GM12892 (cell line): ENCODE results near the gene MACROD2.

Experiments used
- DNase-seq: peaks from one replicate; pipeline ENCODE4 v3.0.0; 2011; ENCODE audit not compliant: insufficient read length
- FAIRE-seq: peaks from 2 replicates; lab custom pipeline; 2011; peaks lifted over from hg19 to GRCh38; lab: Jason Lieb, UNC
- POLR2A ChIP-seq: IDR thresholded peaks from 2 replicates; pipeline ENCODE4 v1.6.1; 2011; ENCODE audit warnings: low read depth, low read length, control low read depth
- POLR2AphosphoS5 ChIP-seq: IDR thresholded peaks from 2 replicates; pipeline ENCODE4 v1.6.1; 2011; ENCODE audit warnings: low read depth, low read length, control low read depth
- TAF1 ChIP-seq: IDR thresholded peaks from 2 replicates; pipeline ENCODE4 v1.6.1; 2011; ENCODE audit warnings: low read depth, mild to moderate bottlenecking, control low read depth, low read length, borderline replicate concordance

Gene MACROD2

GRCh38 chr20:15700147-15700765, 1704.9 kb downstream of the MACROD2 start:
- TF ChIP-seq POLR2A, result no peak
- TF ChIP-seq POLR2AphosphoS5, result no peak
- TF ChIP-seq TAF1, result no peak
- no peak for FAIRE-seq
- DNase-seq, result no peak

DNA sequence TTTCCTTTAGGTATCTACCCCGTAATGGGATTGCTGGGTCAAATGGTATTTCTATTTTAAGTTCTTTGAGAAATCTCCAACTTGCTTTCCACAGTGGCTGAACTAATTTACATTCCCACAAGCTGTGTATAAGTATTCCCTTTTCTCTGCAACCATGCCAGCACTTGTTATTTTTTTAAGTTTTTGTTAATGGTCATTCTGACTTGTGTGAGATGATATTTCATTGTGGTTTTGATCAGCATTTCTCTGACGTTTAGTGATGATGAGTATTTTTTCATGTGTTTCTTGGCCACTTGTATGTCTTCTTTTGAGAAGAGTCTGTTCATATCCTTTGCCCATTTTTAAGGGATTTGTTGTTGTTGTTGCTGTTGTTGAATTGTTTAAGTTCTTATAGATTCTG, 1706.8 kb downstream of the MACROD2 start:
- no peak for TF ChIP-seq TAF1
- TF ChIP-seq POLR2AphosphoS5, result no peak
- TF ChIP-seq POLR2A, result no peak
- no peak for FAIRE-seq
- no peak for DNase-seq

GRCh38 chr20:15703171-15703911, 1708.0 kb downstream of the MACROD2 start:
- no peak for DNase-seq
- TF ChIP-seq POLR2A (no peak), POLR2AphosphoS5 (no peak), TAF1 (no peak)
- FAIRE-seq, result no peak

DNA sequence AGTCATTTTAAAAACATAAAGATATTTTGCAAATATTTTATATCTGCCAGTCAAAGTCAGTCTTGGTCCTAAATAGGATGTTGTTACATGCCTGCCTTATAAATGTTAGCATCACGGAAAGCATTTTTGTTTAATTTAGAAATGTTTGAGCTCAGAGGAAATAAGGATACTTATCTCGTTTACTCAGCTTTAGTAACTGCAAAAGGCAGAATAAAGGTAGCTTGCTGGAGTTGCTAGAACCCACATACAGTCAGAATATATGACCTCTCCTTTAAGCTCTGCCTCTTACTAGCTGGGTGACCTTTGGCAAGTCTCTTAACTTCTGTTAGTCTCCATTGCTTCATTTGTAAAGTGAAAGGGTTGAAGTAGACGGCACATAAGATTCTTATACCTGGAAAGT, 1710.7 kb downstream of the MACROD2 start:
- TF ChIP-seq TAF1, result no peak
- no peak for TF ChIP-seq POLR2AphosphoS5
- no peak for TF ChIP-seq POLR2A
- no peak for FAIRE-seq
- no peak for DNase-seq

DNA sequence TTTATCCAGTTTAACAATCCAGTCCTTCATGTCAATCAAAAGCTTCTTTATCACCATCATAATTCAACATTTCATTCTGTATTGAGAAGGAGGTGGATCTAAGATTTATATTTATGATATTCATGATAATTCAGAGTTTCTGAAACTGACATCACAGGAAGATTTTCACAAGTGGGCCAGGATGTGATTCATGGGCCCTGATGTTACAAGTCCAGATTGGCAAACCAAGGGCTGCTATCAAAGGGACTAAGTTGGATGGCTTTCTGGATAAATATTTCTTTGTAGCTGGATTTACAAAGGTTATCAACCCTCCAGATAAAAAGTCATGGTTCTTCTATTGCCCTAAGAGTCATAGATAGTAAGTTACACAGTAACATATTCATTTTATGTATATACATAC, 1711.4 kb downstream of the MACROD2 start:
- no peak for DNase-seq
- no peak for FAIRE-seq
- TF ChIP-seq POLR2A, result no peak
- no peak for TF ChIP-seq TAF1
- TF ChIP-seq POLR2AphosphoS5, result no peak

GRCh38 chr20:15708984-15709598, 1713.8 kb downstream of the MACROD2 start:
- TF ChIP-seq TAF1 (no peak), POLR2A (no peak), POLR2AphosphoS5 (no peak)
- peak; percentile 79 for FAIRE-seq
- DNase-seq, result peak; percentile 37

GRCh38 chr20:15710636-15711035, 1715.3 kb downstream of the MACROD2 start:
- TF ChIP-seq POLR2AphosphoS5 (no peak), TAF1 (no peak), POLR2A (no peak)
- no peak for DNase-seq
- FAIRE-seq, result no peak

DNA sequence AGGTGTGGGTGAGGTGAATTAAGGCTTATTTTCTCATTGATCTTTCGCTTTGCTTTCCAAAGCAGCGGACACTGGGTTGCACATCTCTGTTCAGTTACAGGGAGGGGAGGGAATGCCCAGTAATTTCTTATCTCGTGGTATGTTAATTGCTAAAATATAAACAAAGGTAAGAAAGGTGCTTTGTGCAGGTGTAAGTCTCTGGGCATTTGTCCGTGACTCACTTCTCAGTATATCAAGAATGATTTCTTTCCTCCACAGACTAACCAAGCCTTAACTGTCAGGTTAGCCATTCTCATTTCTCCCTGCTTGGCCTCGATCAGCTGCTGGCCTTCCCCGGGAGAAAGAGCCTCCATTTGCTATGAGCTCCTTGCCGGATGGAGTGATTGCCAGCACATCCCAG, 1715.9 kb downstream of the MACROD2 start:
- FAIRE-seq (no peak), DNase-seq (no peak)
- no peak for TF ChIP-seq POLR2AphosphoS5
- TF ChIP-seq POLR2A, result no peak
- no peak for TF ChIP-seq TAF1

GRCh38 chr20:15716256-15716655, 1720.9 kb downstream of the MACROD2 start:
- TF ChIP-seq TAF1 (no peak), POLR2AphosphoS5 (no peak), POLR2A (no peak)
- FAIRE-seq, result no peak

DNA sequence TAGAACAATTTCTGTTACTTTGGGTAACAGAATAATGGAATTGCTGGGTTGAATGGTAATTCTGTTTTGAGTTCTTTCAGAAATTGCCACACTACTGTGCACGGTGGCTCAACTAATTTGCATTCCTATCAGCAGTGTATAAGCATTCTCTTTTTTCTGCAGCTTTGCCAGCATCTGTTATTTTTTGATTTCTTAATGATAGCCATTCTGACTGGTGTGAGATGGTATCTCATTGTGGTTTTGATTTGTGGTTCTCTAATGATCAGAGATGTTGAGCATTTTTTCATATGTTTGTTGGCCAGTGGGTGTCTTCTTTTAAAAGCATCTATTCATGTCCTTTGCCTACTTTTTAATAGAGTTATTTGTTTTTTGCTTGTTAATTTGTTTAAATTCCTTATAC, 1731.1 kb downstream of the MACROD2 start:
- no peak for FAIRE-seq
- no peak for DNase-seq
- TF ChIP-seq TAF1 (no peak), POLR2A (no peak), POLR2AphosphoS5 (no peak)

More at GRCh38 chr20:15716256-15716655, 1720.9 kb downstream of the MACROD2 start:
- no peak for DNase-seq

GRCh38 chr20:15734052-15734451, 1738.7 kb downstream of the MACROD2 start:
- TF ChIP-seq POLR2A (no peak), TAF1 (no peak), POLR2AphosphoS5 (no peak)
- DNase-seq, result no peak
- FAIRE-seq, result no peak
